GM21390 (cell line): Measurements from ENCODE around the gene ASCL2.

Experiments used
- ATAC-seq: cut with Tn5 transposase; IDR thresholded peaks from one replicate; pipeline ENCODE4 v1.9.1; 2021; ENCODE audit not compliant: unreplicated experiment

Gene ASCL2

GRCh38 chr11:2275334-2276279, 5.2 kb upstream of the ASCL2 start:
- no peak for ATAC-seq

GRCh38 chr11:2273771-2274170, 3.4 kb upstream of the ASCL2 start:
- no peak for ATAC-seq

DNA sequence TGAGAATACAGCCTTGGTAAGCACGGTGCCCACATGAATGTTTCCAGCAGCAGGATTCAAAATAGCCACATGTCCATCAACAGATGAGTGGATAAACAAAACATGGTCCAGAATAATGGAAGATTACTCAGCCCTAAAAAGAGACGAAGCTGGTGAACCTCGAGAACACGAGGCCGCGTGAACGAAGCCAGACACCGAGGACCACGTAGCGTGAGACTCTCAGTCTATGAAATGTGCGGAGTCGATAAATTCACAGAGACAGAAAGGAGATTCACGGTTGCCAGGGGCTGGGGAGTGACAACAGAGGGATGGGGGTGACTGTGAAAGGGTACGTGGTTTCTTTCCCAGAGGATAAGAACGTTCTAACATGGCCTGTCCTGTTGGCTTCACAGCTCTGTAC, 2.9 kb upstream of the ASCL2 start:
- ATAC-seq = no peak

DNA sequence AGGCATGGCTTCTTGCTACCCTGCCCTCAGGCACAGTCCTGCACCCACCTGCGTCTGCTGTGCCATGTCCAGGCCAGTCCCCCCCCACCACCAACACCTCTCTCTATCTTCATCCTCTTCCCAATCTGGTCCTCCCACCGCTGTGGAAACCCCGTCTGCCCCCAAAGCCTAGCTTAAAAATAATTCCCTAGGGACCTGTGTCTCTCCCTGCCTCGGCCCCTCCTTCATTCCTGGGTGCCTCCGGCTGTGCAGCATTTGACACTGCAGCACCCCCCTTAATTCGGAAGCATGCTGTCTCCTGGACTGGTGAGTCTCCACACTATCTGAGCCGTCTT, 2.5 kb upstream of the ASCL2 start:
- no peak for ATAC-seq

DNA sequence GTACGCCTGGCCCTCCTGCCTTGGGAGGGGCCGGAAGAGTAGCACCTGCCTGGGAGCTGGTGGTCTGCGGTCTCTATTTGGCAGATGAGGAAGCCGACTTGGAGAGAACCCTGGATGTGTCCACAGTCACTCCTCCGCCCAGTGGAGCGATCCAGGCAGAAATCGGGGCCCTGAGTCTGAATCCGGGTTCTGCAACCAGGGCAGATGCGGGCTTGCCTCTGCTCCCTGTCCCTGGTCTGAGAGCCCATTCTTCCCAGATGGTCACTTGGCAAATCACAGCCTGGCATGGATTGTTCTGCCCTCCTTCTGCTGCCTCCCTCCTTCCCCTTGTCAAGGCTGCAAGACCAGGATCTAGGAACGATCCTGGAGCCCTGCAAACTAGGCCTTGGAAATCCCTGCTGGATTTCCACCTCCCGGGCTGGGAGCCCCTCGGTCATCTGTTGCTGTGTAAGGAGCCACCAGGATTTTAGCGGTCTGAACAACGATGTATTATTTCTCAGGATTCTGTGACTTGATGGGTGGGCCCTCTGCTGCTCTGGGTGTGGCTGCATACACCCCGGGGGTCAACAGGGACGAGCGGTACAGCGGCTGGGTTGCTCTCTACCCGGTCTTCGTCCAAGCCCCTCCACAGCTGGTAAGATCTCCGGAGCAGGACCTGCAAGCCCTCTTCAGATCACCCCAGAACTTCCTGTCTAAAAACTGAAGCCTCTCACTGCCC, 2.0 kb upstream of the ASCL2 start:
- no peak for ATAC-seq

DNA sequence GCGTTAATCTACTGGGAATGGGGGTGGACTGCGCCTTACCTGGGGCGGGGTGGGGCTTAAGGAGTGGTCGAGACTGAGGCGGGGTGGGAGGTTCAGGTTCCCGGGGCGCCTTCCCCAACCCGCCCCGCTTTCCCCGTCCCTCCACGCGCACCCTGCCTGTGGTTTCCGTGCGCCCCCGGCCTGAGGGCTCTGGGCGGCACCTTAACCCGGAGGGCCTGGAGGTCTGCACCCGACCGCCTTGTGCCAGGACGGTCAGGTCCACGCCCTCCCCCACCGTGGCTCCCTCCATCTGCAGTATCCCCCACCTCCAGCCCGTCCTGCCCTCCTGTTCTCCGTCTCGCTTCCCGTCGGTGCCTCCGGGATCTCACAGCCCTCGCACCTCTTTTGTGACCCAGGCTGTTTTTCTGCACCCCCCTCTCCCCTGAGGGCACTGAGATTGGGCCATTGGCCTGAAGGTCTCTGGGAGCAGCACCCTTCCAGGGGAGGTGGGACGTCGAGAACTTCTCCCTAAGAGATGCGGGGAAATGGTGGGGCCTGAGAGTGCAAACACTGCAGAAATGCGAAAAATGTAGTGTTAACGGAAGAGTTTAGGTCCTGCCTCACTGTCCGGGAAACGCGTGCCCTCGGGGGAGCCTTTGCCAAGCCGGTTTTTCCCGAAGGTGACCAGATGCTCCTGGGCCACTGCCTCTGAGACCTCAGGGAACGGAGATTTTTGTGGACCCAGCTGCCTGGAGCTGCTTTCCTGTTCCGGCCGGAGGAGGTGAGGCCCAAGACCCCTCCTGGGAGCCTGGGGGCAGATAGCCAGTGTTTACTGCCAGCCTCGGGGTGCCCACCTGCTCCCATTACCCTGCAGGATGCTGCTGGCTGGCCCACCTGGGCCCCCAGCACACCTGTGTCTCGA, 1.2 kb upstream of the ASCL2 start:
- ATAC-seq = no peak

DNA sequence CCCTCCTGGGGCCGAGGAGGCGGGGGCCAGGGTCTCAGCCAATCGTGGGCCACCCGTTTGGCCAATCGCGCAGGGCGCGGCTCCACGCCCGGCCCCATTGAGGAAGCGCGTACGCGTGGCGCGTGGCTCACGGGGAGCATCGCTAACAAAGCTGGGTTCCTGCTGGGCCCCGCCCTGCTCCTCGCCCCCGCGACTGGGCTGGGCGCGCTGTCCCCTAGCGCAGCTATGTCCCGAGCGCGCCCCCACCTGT, 614 bp upstream of the ASCL2 start:
- ATAC-seq = no peak

GRCh38 chr11:2269601-2270321, 627 bp downstream of the ASCL2 start:
- no peak for ATAC-seq

GRCh38 chr11:2268729-2269600, 1.4 kb downstream of the ASCL2 start:
- ATAC-seq = no peak

DNA sequence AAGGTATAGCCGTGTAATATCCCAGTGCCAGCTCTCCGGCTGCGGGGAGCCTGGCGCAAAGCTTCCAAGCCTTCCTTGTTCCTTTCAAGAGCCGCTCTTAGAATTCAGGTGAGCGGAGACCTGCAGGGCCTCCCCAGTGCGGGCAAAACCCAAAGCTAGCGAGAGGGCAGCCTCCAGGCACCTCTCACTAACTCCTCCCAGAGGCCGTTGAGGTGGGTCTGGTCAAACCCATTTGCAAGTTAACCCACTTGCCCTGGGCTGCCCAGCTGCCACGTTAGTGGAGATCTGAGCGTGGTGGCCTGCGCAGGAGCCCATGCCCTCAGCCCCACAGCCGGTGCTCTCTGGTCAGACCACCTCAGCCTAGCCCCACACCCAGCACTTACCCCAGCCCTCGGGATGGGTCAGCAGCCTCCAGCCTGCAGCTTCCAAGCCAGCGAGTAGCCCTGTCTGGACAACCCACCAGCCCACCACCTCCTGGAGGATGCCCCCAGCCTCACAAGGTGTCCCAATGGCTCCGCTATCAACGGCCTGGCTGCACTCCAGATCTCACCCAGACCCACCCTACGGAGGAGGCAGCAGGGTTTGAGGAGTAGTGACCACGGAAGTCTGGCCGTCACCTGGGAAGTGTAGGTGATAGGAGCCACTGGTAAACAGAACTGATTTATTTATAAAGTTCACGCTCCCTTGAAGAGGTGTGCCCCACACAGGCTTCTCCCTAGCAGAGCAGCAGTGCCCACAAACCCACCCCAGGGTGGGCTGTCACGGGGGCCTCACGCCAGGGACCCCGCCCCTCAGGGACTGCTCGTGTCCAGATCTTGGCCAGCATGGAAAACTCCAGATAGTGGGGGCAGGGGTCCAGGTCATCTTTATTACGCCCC, 2.3 kb downstream of the ASCL2 start:
- ATAC-seq = no peak

DNA sequence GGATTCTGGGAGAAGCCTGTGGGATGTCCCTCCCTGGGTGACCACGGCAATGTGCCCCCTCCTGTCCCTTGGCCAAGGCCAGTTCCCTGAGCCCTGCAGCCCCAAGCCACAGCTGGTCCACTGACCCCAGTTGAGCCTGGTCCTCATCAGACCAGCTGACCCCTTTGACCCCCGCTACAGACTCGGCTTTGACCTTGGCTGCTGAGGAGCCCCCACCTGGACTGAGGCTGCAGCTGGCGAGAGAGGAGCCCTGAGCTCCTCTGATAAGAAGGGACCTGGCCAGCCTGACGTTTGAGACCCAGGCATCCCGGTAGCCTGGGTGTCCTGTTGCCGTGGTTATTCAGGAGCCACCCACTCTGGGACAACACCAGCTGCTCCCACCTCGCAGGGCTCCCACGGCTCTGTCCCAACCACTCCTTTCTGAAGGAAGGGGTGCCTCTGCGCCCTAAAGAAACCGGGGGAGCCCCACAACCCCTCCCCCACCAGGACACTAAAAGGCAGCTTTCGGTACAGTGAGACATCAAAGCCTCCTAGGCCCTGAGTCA, 3.0 kb downstream of the ASCL2 start:
- no peak for ATAC-seq

GRCh38 chr11:2266586-2267305, 3.6 kb downstream of the ASCL2 start:
- ATAC-seq = no peak

DNA sequence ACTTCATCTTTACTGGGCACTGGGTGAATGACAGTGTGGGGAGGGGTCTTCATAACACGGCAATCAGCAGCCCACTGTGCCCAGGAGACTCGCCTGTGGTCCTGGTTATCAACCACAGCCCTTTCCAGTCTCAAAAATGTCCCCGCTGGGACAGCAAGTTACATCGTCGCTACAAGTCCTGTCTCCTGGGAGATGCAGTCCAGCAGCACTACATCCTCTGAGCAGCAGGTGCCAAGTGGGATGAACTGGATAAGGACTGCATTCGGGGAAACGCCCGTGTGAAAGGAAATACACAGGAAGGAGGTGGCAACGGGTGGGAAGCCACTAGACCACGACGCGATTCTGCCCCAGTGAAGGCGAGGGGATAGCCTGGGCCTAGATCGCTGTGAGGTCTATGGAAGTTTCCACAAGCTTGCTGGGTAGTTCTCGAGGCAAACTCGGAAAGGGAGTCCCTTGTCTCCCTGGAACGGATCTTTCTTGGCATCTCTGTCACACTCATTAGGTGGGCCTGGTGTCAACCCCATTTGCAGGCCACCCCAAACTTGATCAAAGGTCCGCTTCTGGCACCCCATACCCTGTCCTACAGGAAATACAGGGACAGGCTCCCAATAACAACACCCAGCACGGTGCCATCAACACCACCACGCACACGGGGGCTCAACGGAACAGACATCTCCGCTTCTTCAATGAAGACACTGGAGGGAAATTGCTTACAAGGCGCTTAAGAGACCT, 4.4 kb downstream of the ASCL2 start:
- ATAC-seq = no peak

DNA sequence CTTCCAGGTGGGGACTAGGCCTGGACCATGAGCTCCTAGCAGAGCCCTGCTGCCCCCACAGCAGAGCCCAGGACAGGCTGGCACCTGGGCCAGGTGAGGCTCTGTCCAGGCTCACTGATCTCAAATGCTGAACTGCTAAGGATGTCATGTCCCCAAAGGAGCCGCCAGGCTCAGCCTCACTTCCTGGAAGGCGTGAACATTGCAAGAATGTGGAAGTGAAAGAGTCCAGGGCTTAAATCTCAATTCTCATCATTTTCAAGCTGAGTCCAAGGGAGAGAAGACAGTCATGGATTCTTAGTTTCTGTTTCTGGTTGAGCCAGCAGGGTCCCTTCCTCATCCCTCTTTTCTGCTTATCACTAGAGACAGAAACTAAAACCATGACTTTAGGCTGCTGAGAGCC, 5.0 kb downstream of the ASCL2 start:
- ATAC-seq = peak; percentile 56

GRCh38 chr11:2264366-2265053, 5.9 kb downstream of the ASCL2 start:
- no peak for ATAC-seq

- ATAC-seq = no peak
Observed at GRCh38 chr11:2263724-2264360, 6.5 kb downstream of the ASCL2 start.
